IMR-90 (cell line): ENCODE data around the gene NDUFB4. TPM values are rescaled to one million over a fixed set of nuclear protein-coding genes. Genes with fewer than 3 reads are reported as not detected.

Experiments used
- ATAC-seq: fragments of 200-7000 bp; cut with Tn5 transposase; 2 replicates; pipeline ENCODE4 v1.9.1; 2020; ENCODE audit warnings: low read depth, mild to moderate bottlenecking, moderate library complexity
- BruUV-seq: library from RNA; stranded (reverse); fragments of 400-500 nt; replicated peaks from 2 replicates; lab custom pipeline; 2021; lab: Mats Ljungman, UMichigan
- CTCF ChIA-PET: fragments of 300-600 bp; formaldehyde crosslinking; extraction: SDS; loops from one replicate; lab custom pipeline; 2021; ENCODE audit warnings: antibody characterized with exemption; lab: Yijun Ruan, JAX
- POLR2A ChIA-PET: fragments of 300-600 bp; sonication (Branson Sonifier 250); formaldehyde crosslinking; loops from one replicate; lab custom pipeline; 2022; ENCODE audit warnings: antibody characterized with exemption; ENCODE audit not compliant: unreplicated experiment; lab: Charles Lee
- DNase-seq: peaks from one replicate; pipeline ENCODE4 v3.0.0; 2013
- H2AFZ ChIP-seq: replicated peaks from 2 replicates; pipeline ENCODE3; 2013; ENCODE audit warnings: low read length, mild to moderate bottlenecking; ENCODE audit not compliant: poor library complexity
- H2AK5ac ChIP-seq: 2 replicates; pipeline ENCODE4 v1.6.1; 2013; ENCODE audit warnings: low read depth, low read length, inconsistent platforms
- H2AK9ac ChIP-seq: replicated peaks from 2 replicates; pipeline ENCODE3; 2013; ENCODE audit warnings: mild to moderate bottlenecking, low read depth, low read length, moderate library complexity; ENCODE audit not compliant: poor library complexity
- H2BK120ac ChIP-seq: 2 replicates; pipeline ENCODE4 v1.6.1; 2013; ENCODE audit warnings: low read depth, low read length, inconsistent platforms
- H2BK15ac ChIP-seq: 3 replicates; pipeline ENCODE4 v1.6.1; 2013; ENCODE audit warnings: low read depth, low read length, inconsistent platforms
- H2BK20ac ChIP-seq: 2 replicates; pipeline ENCODE4 v1.6.1; 2013; ENCODE audit warnings: low read depth, mild to moderate bottlenecking, inconsistent platforms, low read length, moderate library complexity
- H2BK5ac ChIP-seq: 2 replicates; pipeline ENCODE4 v1.6.1; 2013; ENCODE audit warnings: mild to moderate bottlenecking, low read depth, low read length, inconsistent platforms; ENCODE audit not compliant: poor library complexity, severe bottlenecking
- H3K14ac ChIP-seq: replicated peaks from 2 replicates; pipeline ENCODE4 v1.6.1; 2013; ENCODE audit warnings: low read depth, low read length, inconsistent platforms
- H3K18ac ChIP-seq: 2 replicates; pipeline ENCODE4 v1.6.1; 2013; ENCODE audit warnings: low read depth, low read length, control low read depth
- H3K23ac ChIP-seq: 2 replicates; pipeline ENCODE4 v1.6.1; 2013; ENCODE audit warnings: low read depth, low read length, inconsistent platforms
- H3K27ac ChIP-seq: 2 replicates; pipeline ENCODE4 v1.5.1; 2013; ENCODE audit warnings: mild to moderate bottlenecking, control low read depth, low read length; ENCODE audit not compliant: insufficient read depth
- H3K27me3 ChIP-seq: 2 replicates; pipeline ENCODE4 v1.6.1; 2013; ENCODE audit warnings: low read length; ENCODE audit not compliant: control insufficient read depth, insufficient read depth
- H3K36me3 ChIP-seq: 2 replicates; pipeline ENCODE4 v1.6.1; 2013; ENCODE audit warnings: low read length, mixed read lengths; ENCODE audit not compliant: control insufficient read depth, insufficient read depth
- H3K4ac ChIP-seq: 2 replicates; pipeline ENCODE4 v1.6.1; 2013; ENCODE audit warnings: low read depth, low read length, inconsistent platforms
- H3K4me1 ChIP-seq: 2 replicates; pipeline ENCODE4 v1.6.1; 2013; ENCODE audit warnings: low read length, mixed read lengths; ENCODE audit not compliant: control insufficient read depth, insufficient read depth
- H3K4me2 ChIP-seq: 2 replicates; pipeline ENCODE4 v1.6.1; 2013; ENCODE audit warnings: low read depth, mild to moderate bottlenecking, control low read depth, low read length, moderate library complexity
- H3K4me3 ChIP-seq: 2 replicates; pipeline ENCODE4 v1.5.1; 2013; ENCODE audit warnings: low read depth, mild to moderate bottlenecking, control low read depth, low read length, moderate library complexity; ENCODE audit not compliant: insufficient read depth
- H3K56ac ChIP-seq: 2 replicates; pipeline ENCODE4 v1.6.1; 2013; ENCODE audit warnings: low read length, inconsistent platforms; ENCODE audit not compliant: insufficient read depth; ENCODE audit errors: extremely low read depth
- H3K79me1 ChIP-seq, 2 experiments: 2 replicates each; pipeline ENCODE4 v1.6.1; 2013; ENCODE audit warnings: low read length in 2 of 2, inconsistent platforms in 1 of 2, low read depth in 1 of 2
- H3K9ac ChIP-seq: 2 replicates; pipeline ENCODE4 v1.6.1; 2013; ENCODE audit warnings: low read depth, low read length, control low read depth
- H3K9me1 ChIP-seq: 2 replicates; pipeline ENCODE4 v1.6.1; 2013; ENCODE audit warnings: low read length, inconsistent platforms; ENCODE audit not compliant: insufficient read depth
- H3K9me3 ChIP-seq: 2 replicates; pipeline ENCODE4 v1.6.1; 2013; ENCODE audit warnings: low read length; ENCODE audit not compliant: control insufficient read depth, insufficient read depth
- H4K20me1 ChIP-seq: 2 replicates; pipeline ENCODE4 v1.6.1; 2013; ENCODE audit warnings: low read length, inconsistent platforms; ENCODE audit not compliant: insufficient read depth
- H4K5ac ChIP-seq: 2 replicates; pipeline ENCODE4 v1.6.1; 2013; ENCODE audit warnings: mild to moderate bottlenecking, low read depth, low read length, control low read depth
- H4K8ac ChIP-seq, 2 experiments: 2 replicates each; pipeline ENCODE4 v1.6.1; 2013; ENCODE audit warnings: low read depth in 2 of 2, low read length in 2 of 2, control low read depth in 1 of 2, inconsistent platforms in 1 of 2
- H4K91ac ChIP-seq: 2 replicates; pipeline ENCODE4 v1.6.1; 2013; ENCODE audit warnings: low read depth, low read length, inconsistent platforms; ENCODE audit not compliant: insufficient read depth
- CEBPB ChIP-seq: IDR thresholded peaks from 2 replicates; pipeline ENCODE4 v1.6.1; 2012; ENCODE audit warnings: low read depth, low read length, improper control_type of control experiment
- FOS ChIP-seq: fragments of 150-350 bp; IDR thresholded peaks from 2 replicates; pipeline ENCODE4 v1.6.1; 2016; ENCODE audit warnings: low read depth, low read length
- MAFK ChIP-seq: IDR thresholded peaks from 2 replicates; pipeline ENCODE4 v1.6.1; 2012; ENCODE audit warnings: low read depth, low read length, improper control_type of control experiment
- MXI1 ChIP-seq: IDR thresholded peaks from 2 replicates; pipeline ENCODE4 v1.6.1; 2012; ENCODE audit warnings: low read depth, mild to moderate bottlenecking, low read length, moderate library complexity, borderline replicate concordance
- RCOR1 ChIP-seq: IDR thresholded peaks from 2 replicates; pipeline ENCODE4 v1.6.1; 2012; ENCODE audit warnings: mild to moderate bottlenecking, low read length, improper control_type of control experiment; ENCODE audit not compliant: insufficient replicate concordance
- SMC3 ChIP-seq: fragments of 150-350 bp; IDR thresholded peaks from 2 replicates; pipeline ENCODE4 v1.6.1; 2016; ENCODE audit warnings: low read depth, mild to moderate bottlenecking, antibody characterized with exemption, low read length, moderate library complexity
- dilution Hi-C: fragments of 300-500 bp; cut with HindIII; formaldehyde crosslinking; loops from one replicate; pipeline ENCODE4 v1.14.3; 2018; ENCODE audit warnings: low sequenced_read_pairs; ENCODE audit not compliant: unreplicated experiment
- in situ Hi-C: fragments of 300-500 bp; cut with MboI; formaldehyde crosslinking; loops from 3 replicates; pipeline ENCODE4 v1.14.3; 2019; ENCODE audit warnings: low sequenced_read_pairs, inconsistent platforms, mixed read lengths
- intact Hi-C: fragments of 100-400 bp; cut with micrococcal nuclease; formaldehyde crosslinking; loops from 2 replicates; pipeline ENCODE4 v1.10.0; 2022
- polyA plus RNA-seq, 3 experiments: library from polyadenylated mRNA; depleted of rRNA; stranded (reverse); fragments of >200 nt; gene quantifications; 2 replicates each; pipeline ENCODE4 v1.2.3, GENCODE V29; 2012; ENCODE audit warnings: low replicate concordance in 1 of 3
- total RNA-seq: library from RNA; depleted of rRNA; stranded (reverse); fragments of >200 nt; gene quantifications from 2 replicates; pipeline ENCODE4 v1.2.3, GENCODE V29; 2012
- TF ChIP-seq, protein P1 (sequence below): conservative IDR thresholded peaks from 2 replicates; pipeline ENCODE4 v1.5.1; 2012; ENCODE audit warnings: mild to moderate bottlenecking, low read depth, low read length, improper control_type of control experiment

Gene NDUFB4
- total and polyA plus RNA-seq, 2 of the 4 experiments (the other 2 are of a cell fraction): 53.9 to 278 TPM

DNA sequence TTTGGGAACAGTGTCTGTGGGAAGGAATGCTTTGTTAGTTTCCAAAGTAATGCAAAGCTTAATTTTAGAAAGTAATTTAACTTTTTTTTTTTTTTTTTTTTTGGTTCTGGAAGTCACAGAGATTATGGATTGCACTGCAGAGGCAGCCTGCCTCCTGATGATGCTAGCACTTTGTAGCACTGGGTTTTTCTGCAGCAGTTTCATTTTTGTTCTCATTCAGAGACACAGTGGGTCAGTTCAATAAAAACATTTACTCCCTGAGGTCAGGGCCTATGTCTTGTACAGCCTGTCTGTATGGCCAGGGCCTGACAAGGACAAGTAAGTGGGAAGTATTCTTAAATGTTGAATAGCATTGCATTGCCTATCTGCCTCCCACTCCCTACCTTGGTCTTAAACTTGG lies 39.0 kb upstream of the NDUFB4 start:
- Histone ChIP-seq H3K9me1 (peaks cover 3% of the 10 kb centered on the region; the same call in 1 of the 2 replicates), H2AK9ac (no peak overlapping the region), H4K91ac (no peak overlapping the region), H3K27ac (no peak overlapping the region), H3K9me3 (no peaks in the 10 kb centered on the region), H2BK120ac (no peak overlapping the region), H2AK5ac (no peak overlapping the region), H4K20me1 (no peaks in the 10 kb centered on the region), H3K23ac (no peak overlapping the region), H2BK5ac (no peak overlapping the region), H2BK20ac (no peak overlapping the region), H3K56ac (no peak overlapping the region), H3K18ac (no peak overlapping the region), H3K4me2 (no peak overlapping the region), H3K9ac (no peak overlapping the region), H3K27me3 (peaks cover 2% of the 10 kb centered on the region; the same call in 1 of the 2 replicates), H2BK15ac (no peak overlapping the region), H3K4me1 (peaks cover 6% of the 10 kb centered on the region), H3K36me3 (no peaks in the 10 kb centered on the region), H2AFZ (no peak overlapping the region), H4K5ac (no peak overlapping the region), H3K4ac (no peak overlapping the region), H3K4me3 (no peak overlapping the region), H3K79me1 (no peaks in the 10 kb centered on the region; a peak in 1 of 4 replicates), H4K8ac (no peak overlapping the region), H3K14ac (no peak overlapping the region)
- POLR2A ChIA-PET: interaction anchor here (0.6 kb wide), 1 partner anchor 124 kb away, joined by 3 read pairs; no protein-coding TSS in a partner anchor
- DNase-seq (no peak), ATAC-seq (no peak)
- in situ Hi-C loops: loop anchor here (5.0 to 25.0 kb wide), 3 partner anchors 132 to 930 kb away; no protein-coding TSS in a partner anchor
- no peak for TF ChIP-seq RCOR1
- TF ChIP-seq MAFK: no peak
- TF ChIP-seq CEBPB: no peak
- TF ChIP-seq, protein P1, sequence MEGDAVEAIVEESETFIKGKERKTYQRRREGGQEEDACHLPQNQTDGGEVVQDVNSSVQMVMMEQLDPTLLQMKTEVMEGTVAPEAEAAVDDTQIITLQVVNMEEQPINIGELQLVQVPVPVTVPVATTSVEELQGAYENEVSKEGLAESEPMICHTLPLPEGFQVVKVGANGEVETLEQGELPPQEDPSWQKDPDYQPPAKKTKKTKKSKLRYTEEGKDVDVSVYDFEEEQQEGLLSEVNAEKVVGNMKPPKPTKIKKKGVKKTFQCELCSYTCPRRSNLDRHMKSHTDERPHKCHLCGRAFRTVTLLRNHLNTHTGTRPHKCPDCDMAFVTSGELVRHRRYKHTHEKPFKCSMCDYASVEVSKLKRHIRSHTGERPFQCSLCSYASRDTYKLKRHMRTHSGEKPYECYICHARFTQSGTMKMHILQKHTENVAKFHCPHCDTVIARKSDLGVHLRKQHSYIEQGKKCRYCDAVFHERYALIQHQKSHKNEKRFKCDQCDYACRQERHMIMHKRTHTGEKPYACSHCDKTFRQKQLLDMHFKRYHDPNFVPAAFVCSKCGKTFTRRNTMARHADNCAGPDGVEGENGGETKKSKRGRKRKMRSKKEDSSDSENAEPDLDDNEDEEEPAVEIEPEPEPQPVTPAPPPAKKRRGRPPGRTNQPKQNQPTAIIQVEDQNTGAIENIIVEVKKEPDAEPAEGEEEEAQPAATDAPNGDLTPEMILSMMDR: no peak
- no peak for TF ChIP-seq SMC3
- TF ChIP-seq FOS: no peak
- no peak for TF ChIP-seq MXI1
- intact Hi-C loops: loop anchor here (5.0 kb wide), 1 partner anchor 465 kb away; the partner anchor contains the start of gene GSK3B
- dilution Hi-C loops: no loop called here
- no TSS peak for BruUV-seq
- CTCF ChIA-PET: interaction anchor here (0.7 to 2.6 kb wide), 4 partner anchors 60 to 313 kb away, joined by 3 to 23 read pairs (median 4); no protein-coding TSS in a partner anchor
